ENCODE data around the gene HJV.

The HJV gene

DNA sequence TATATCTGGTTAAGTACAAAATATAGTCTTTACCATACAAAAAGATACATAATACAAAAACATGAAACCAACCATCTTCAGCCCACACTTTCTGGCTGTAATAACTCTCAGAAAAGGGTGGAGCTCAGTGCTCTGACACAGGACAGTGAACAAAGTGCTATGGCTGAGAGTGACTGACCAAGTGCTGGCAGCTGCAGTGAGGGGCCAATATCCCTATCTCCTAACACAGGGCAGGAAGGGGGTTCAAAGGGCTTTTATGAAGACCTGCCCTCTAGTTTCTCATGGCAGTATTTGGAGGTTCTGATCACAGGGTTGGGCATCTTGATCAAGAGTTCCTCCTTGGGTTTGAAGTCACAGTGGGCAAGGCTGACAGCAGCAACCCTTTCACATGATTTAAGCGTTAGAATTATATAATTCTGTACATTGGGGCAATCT, 29.0 kb downstream of the HJV start:
- Histone ChIP-seq H3K79me2 (ENCODE audit: insufficient read depth, low read length) (peaks cover 51% of the 10 kb centered on the region), H3K4me1 (ENCODE audit: insufficient read depth, low read length, poor library complexity, severe bottlenecking) (peaks cover 20% of the 10 kb centered on the region), H3K4me3 (ENCODE audit: low read length, poor library complexity, severe bottlenecking) (peak overlapping the region; percentile 98), H4K20me1 (ENCODE audit: insufficient read depth, low read length, poor library complexity, severe bottlenecking) (peaks cover 43% of the 10 kb centered on the region), H3K36me3 (ENCODE audit: insufficient read depth, low read length) (peaks cover 29% of the 10 kb centered on the region; the same call in 1 of the 2 replicates), H3K27me3 (ENCODE audit: insufficient read depth, low read length, poor library complexity, severe bottlenecking) (peaks cover 9% of the 10 kb centered on the region), H3K9me2 (replicated peaks; ENCODE audit: low read depth, low read length) (no peaks in the 10 kb centered on the region), H3K4me2 (ENCODE audit: low read depth, low read length, poor library complexity, severe bottlenecking) (peak overlapping the region; percentile 91), H3K9me3 (ENCODE audit: insufficient read depth, low read depth, low read length) (no peaks in the 10 kb centered on the region), H2AFZ (ENCODE audit: low read length) (no peak overlapping the region), H3F3A (ENCODE audit: low read depth) (peaks cover 18% of the 10 kb centered on the region), H3K9ac (ENCODE audit: low read depth, low read length, poor library complexity, severe bottlenecking) (peak overlapping the region; percentile 100)
- TF ChIP-seq EZH2phosphoT487 (IDR thresholded peaks at IDR 0.05; ENCODE audit: borderline replicate concordance) (no peak), CTCF (conservative IDR thresholded peaks at IDR 0.05; ENCODE audit: low read length) (no peak)

- Histone ChIP-seq H3K4me3 (ENCODE audit: low read length, poor library complexity, severe bottlenecking) (peak overlapping the region; percentile 98), H3K27me3 (ENCODE audit: insufficient read depth, low read length, poor library complexity, severe bottlenecking) (peaks cover 9% of the 10 kb centered on the region), H3K9me2 (replicated peaks; ENCODE audit: low read depth, low read length) (no peaks in the 10 kb centered on the region), H3K4me1 (ENCODE audit: insufficient read depth, low read length, poor library complexity, severe bottlenecking) (peaks cover 18% of the 10 kb centered on the region), H4K20me1 (ENCODE audit: insufficient read depth, low read length, poor library complexity, severe bottlenecking) (peaks cover 43% of the 10 kb centered on the region), H3K4me2 (ENCODE audit: low read depth, low read length, poor library complexity, severe bottlenecking) (peak overlapping the region; percentile 91), H3K9ac (ENCODE audit: low read depth, low read length, poor library complexity, severe bottlenecking) (peak overlapping the region; percentile 100), H2AFZ (ENCODE audit: low read length) (no peak overlapping the region), H3F3A (ENCODE audit: low read depth) (peaks cover 18% of the 10 kb centered on the region), H3K36me3 (ENCODE audit: insufficient read depth, low read length) (peaks cover 29% of the 10 kb centered on the region; the same call in 1 of the 2 replicates), H3K79me2 (ENCODE audit: insufficient read depth, low read length) (peaks cover 48% of the 10 kb centered on the region), H3K9me3 (ENCODE audit: insufficient read depth, low read depth, low read length) (no peaks in the 10 kb centered on the region)
- TF ChIP-seq CTCF (conservative IDR thresholded peaks at IDR 0.05; ENCODE audit: low read length) (no peak), EZH2phosphoT487 (IDR thresholded peaks at IDR 0.05; ENCODE audit: borderline replicate concordance) (no peak)
These were observed 29.7 kb downstream of the HJV start for GRCh38 chr1:145991735-145992412.

GRCh38 chr1:145990249-145990855, 31.2 kb downstream of the HJV start:
- Histone ChIP-seq H3K4me2 (ENCODE audit: low read depth, low read length, poor library complexity, severe bottlenecking) (no peak overlapping the region), H3K9me3 (ENCODE audit: insufficient read depth, low read depth, low read length) (no peaks in the 10 kb centered on the region), H3K79me2 (ENCODE audit: insufficient read depth, low read length) (peaks cover 35% of the 10 kb centered on the region), H2AFZ (ENCODE audit: low read length) (no peak overlapping the region), H3K27me3 (ENCODE audit: insufficient read depth, low read length, poor library complexity, severe bottlenecking) (no peaks in the 10 kb centered on the region), H3K36me3 (ENCODE audit: insufficient read depth, low read length) (peaks cover 29% of the 10 kb centered on the region; the same call in 1 of the 2 replicates), H3K4me1 (ENCODE audit: insufficient read depth, low read length, poor library complexity, severe bottlenecking) (peaks cover 22% of the 10 kb centered on the region), H4K20me1 (ENCODE audit: insufficient read depth, low read length, poor library complexity, severe bottlenecking) (peaks cover 34% of the 10 kb centered on the region), H3K9ac (ENCODE audit: low read depth, low read length, poor library complexity, severe bottlenecking) (no peak overlapping the region), H3F3A (ENCODE audit: low read depth) (peaks cover 18% of the 10 kb centered on the region), H3K9me2 (replicated peaks; ENCODE audit: low read depth, low read length) (no peaks in the 10 kb centered on the region), H3K4me3 (ENCODE audit: low read length, poor library complexity, severe bottlenecking) (no peak overlapping the region)
- no peak for TF ChIP-seq CTCF (conservative IDR thresholded peaks at IDR 0.05; ENCODE audit: low read length)
- TF ChIP-seq EZH2phosphoT487 (IDR thresholded peaks at IDR 0.05; ENCODE audit: borderline replicate concordance) = no peak
